IPS DF 6.9 (cell line): Measurements from ENCODE around the gene ANTXR1.

ENCODE experiments used
- DNase-seq: peaks from one replicate; pipeline ENCODE4 v3.0.0-alpha.2; 2013; ENCODE audit warnings: low read depth, low spot score
- H3K27ac ChIP-seq: one replicate; pipeline ENCODE4 v1.5.1; 2013; ENCODE audit warnings: low read length, control low read depth
- H3K27me3 ChIP-seq: 2 replicates; pipeline ENCODE4 v1.6.1; 2013; ENCODE audit warnings: mild to moderate bottlenecking, low read length; ENCODE audit not compliant: control insufficient read depth, insufficient read depth
- H3K36me3 ChIP-seq: 2 replicates; pipeline ENCODE4 v1.6.1; 2013; ENCODE audit warnings: low read length; ENCODE audit not compliant: control insufficient read depth, insufficient read depth
- H3K4me1 ChIP-seq: 2 replicates; pipeline ENCODE4 v1.6.1; 2013; ENCODE audit warnings: low read length; ENCODE audit not compliant: control insufficient read depth, insufficient read depth
- H3K4me3 ChIP-seq: 2 replicates; pipeline ENCODE4 v1.5.1; 2013; ENCODE audit warnings: mild to moderate bottlenecking, low read length
- H3K9me3 ChIP-seq: 2 replicates; pipeline ENCODE4 v1.6.1; 2013; ENCODE audit warnings: low read length, inconsistent platforms; ENCODE audit not compliant: control insufficient read depth, insufficient read depth
- WGBS: extraction: QIAGEN DNeasy Blood & Tissue Kit; methylation state at CpG from one replicate; pipeline ENCODE4 v1.1.7; 2013; ENCODE audit warnings: mixed read lengths, missing lambda C conversion rate; ENCODE audit not compliant: insufficient read length, insufficient coverage; 5-methylcytosine and 5-hydroxymethylcytosine counted together

Gene ANTXR1

GRCh38 chr2:69145204-69145603 is 132.2 kb downstream of the ANTXR1 start:
- no CpG with 5 or more reads among the region's 7 CpGs for WGBS
- Histone ChIP-seq H3K36me3 (no peaks in the 10 kb centered on the region), H3K27ac (no peak overlapping the region), H3K4me3 (no peak overlapping the region), H3K27me3 (no peaks in the 10 kb centered on the region), H3K9me3 (no peaks in the 10 kb centered on the region), H3K4me1 (peaks cover 4% of the 10 kb centered on the region; the same call in 1 of the 2 replicates)
- no peak for DNase-seq

GRCh38 chr2:69147841-69148533 is 135.0 kb downstream of the ANTXR1 start:
- Histone ChIP-seq H3K27me3 (no peaks in the 10 kb centered on the region), H3K36me3 (no peaks in the 10 kb centered on the region), H3K4me1 (peaks cover 4% of the 10 kb centered on the region; the same call in 1 of the 2 replicates), H3K9me3 (no peaks in the 10 kb centered on the region), H3K27ac (no peak overlapping the region), H3K4me3 (no peak overlapping the region)
- DNase-seq, result no peak
- no CpG with 5 or more reads among the region's 13 CpGs for WGBS

GRCh38 chr2:69149631-69150215 is 136.7 kb downstream of the ANTXR1 start:
- Histone ChIP-seq H3K4me3 (no peak overlapping the region), H3K27me3 (no peaks in the 10 kb centered on the region), H3K27ac (no peak overlapping the region), H3K9me3 (no peaks in the 10 kb centered on the region), H3K36me3 (no peaks in the 10 kb centered on the region), H3K4me1 (peaks cover 6% of the 10 kb centered on the region; the same call in 1 of the 2 replicates)
- WGBS, result no CpG with 5 or more reads among the region's 7 CpGs
- DNase-seq, result no peak

- peaks cover 6% of the 10 kb centered on the region; the same call in 1 of the 2 replicates for H3K4me1 ChIP-seq
- H3K27ac ChIP-seq, result no peak overlapping the region
- no peaks in the 10 kb centered on the region for H3K36me3 ChIP-seq
- WGBS, result no CpG with 5 or more reads among the region's 4 CpGs
- no peak overlapping the region for H3K4me3 ChIP-seq
- DNase-seq, result no peak
- no peaks in the 10 kb centered on the region for H3K27me3 ChIP-seq
- no peaks in the 10 kb centered on the region for H3K9me3 ChIP-seq
Observed at GRCh38 chr2:69151931-69152330, 139.0 kb downstream of the ANTXR1 start.

- WGBS, result no CpG with 5 or more reads among the region's 3 CpGs
- no peaks in the 10 kb centered on the region for H3K27me3 ChIP-seq
Observed at GRCh38 chr2:69152847-69153583, 140.0 kb downstream of the ANTXR1 start.

GRCh38 chr2:69154106-69154505 is 141.1 kb downstream of the ANTXR1 start:
- H3K27me3 ChIP-seq, result no peaks in the 10 kb centered on the region
- H3K36me3 ChIP-seq, result no peaks in the 10 kb centered on the region
- no CpG with 5 or more reads among the region's 2 CpGs for WGBS
- no peak overlapping the region for H3K27ac ChIP-seq
- H3K4me3 ChIP-seq, result no peak overlapping the region
- DNase-seq, result no peak
- H3K4me1 ChIP-seq, result peaks cover 6% of the 10 kb centered on the region; the same call in 1 of the 2 replicates
- no peaks in the 10 kb centered on the region for H3K9me3 ChIP-seq

More at GRCh38 chr2:69152847-69153583, 140.0 kb downstream of the ANTXR1 start:
- Histone ChIP-seq H3K4me1 (peaks cover 6% of the 10 kb centered on the region; the same call in 1 of the 2 replicates), H3K27ac (no peak overlapping the region), H3K36me3 (no peaks in the 10 kb centered on the region), H3K4me3 (no peak overlapping the region), H3K9me3 (no peaks in the 10 kb centered on the region)
- no peak for DNase-seq

GRCh38 chr2:69156624-69157023 is 143.6 kb downstream of the ANTXR1 start:
- Histone ChIP-seq H3K36me3 (no peaks in the 10 kb centered on the region), H3K4me1 (0 out of 2 replicates have a peak, but pooled peaks cover 1% of the 10 kb centered on the region), H3K4me3 (no peak overlapping the region), H3K27ac (no peak overlapping the region), H3K9me3 (no peaks in the 10 kb centered on the region), H3K27me3 (no peaks in the 10 kb centered on the region)
- no CpG with 5 or more reads among the region's 10 CpGs for WGBS
- no peak for DNase-seq

- WGBS, result no CpG with 5 or more reads among the region's 3 CpGs
- Histone ChIP-seq H3K4me3 (no peak overlapping the region), H3K27me3 (no peaks in the 10 kb centered on the region), H3K36me3 (no peaks in the 10 kb centered on the region), H3K9me3 (no peaks in the 10 kb centered on the region), H3K4me1 (0 out of 2 replicates have a peak, but pooled peaks cover 1% of the 10 kb centered on the region), H3K27ac (no peak overlapping the region)
- no peak for DNase-seq
Observed at GRCh38 chr2:69157441-69157840, 144.5 kb downstream of the ANTXR1 start.

GRCh38 chr2:69159986-69160385 is 147.0 kb downstream of the ANTXR1 start:
- H3K27ac ChIP-seq, result no peak overlapping the region
- H3K4me1 ChIP-seq, result peaks cover 3% of the 10 kb centered on the region; the same call in 1 of the 2 replicates
- H3K36me3 ChIP-seq, result no peaks in the 10 kb centered on the region
- WGBS, result no CpG with 5 or more reads among the region's 6 CpGs
- DNase-seq, result no peak
- no peaks in the 10 kb centered on the region for H3K27me3 ChIP-seq
- no peaks in the 10 kb centered on the region for H3K9me3 ChIP-seq
- no peak overlapping the region for H3K4me3 ChIP-seq

GRCh38 chr2:69162057-69162456 is 149.1 kb downstream of the ANTXR1 start:
- no peak for DNase-seq
- H3K9me3 ChIP-seq, result no peaks in the 10 kb centered on the region
- H3K4me3 ChIP-seq, result no peak overlapping the region
- H3K27me3 ChIP-seq, result no peaks in the 10 kb centered on the region
- H3K27ac ChIP-seq, result no peak overlapping the region
- no peaks in the 10 kb centered on the region for H3K36me3 ChIP-seq
- peaks cover 3% of the 10 kb centered on the region; the same call in 1 of the 2 replicates for H3K4me1 ChIP-seq
